OCI-LY1 (cell line): ENCODE measurements around the gene EML6.

Experiments
- H2AFZ ChIP-seq: fragments of 200-600 bp; sonication (generic), shearing (Covaris generic); 2 replicates; pipeline ENCODE4 v1.6.0; 2014; ENCODE audit warnings: antibody characterized with exemption, mild to moderate bottlenecking, low read length
- H3F3A ChIP-seq: fragments of 200-600 bp; sonication (generic), shearing (Covaris generic); 2 replicates; pipeline ENCODE4 v1.6.0; 2014; ENCODE audit warnings: mild to moderate bottlenecking, antibody characterized with exemption, low read length, moderate library complexity; ENCODE audit not compliant: insufficient read depth
- H3K27ac ChIP-seq: fragments of 200-600 bp; sonication (generic); 2 replicates; pipeline ENCODE4 v1.5.1; 2014; ENCODE audit warnings: low read length, mixed run types, mild to moderate bottlenecking, low read depth; ENCODE audit not compliant: poor library complexity, severe bottlenecking
- H3K27me3 ChIP-seq: fragments of 200-600 bp; sonication (generic); 2 replicates; pipeline ENCODE4 v1.6.0; 2014; ENCODE audit warnings: antibody characterized with exemption, mild to moderate bottlenecking, low read length, moderate library complexity; ENCODE audit not compliant: insufficient read depth
- H3K36me3 ChIP-seq: fragments of 200-600 bp; sonication (generic); 2 replicates; pipeline ENCODE4 v1.6.1; 2014; ENCODE audit warnings: mild to moderate bottlenecking, antibody characterized with exemption, low read length, moderate library complexity, mixed read lengths; ENCODE audit not compliant: insufficient read depth
- H3K4me1 ChIP-seq: fragments of 200-600 bp; sonication (generic); 2 replicates; pipeline ENCODE4 v1.5.1; 2014; ENCODE audit warnings: mild to moderate bottlenecking, low read length, moderate library complexity; ENCODE audit not compliant: insufficient read depth, severe bottlenecking
- H3K4me2 ChIP-seq: fragments of 200-600 bp; sonication (generic), shearing (Covaris generic); 2 replicates; pipeline ENCODE4 v1.6.1; 2014; ENCODE audit warnings: low read length
- H3K4me3 ChIP-seq: fragments of 200-600 bp; sonication (generic); 2 replicates; pipeline ENCODE4 v1.5.1; 2014; ENCODE audit warnings: low read length, low read depth, mild to moderate bottlenecking, mixed read lengths; ENCODE audit not compliant: poor library complexity, severe bottlenecking
- H3K79me2 ChIP-seq: fragments of 200-600 bp; shearing (Covaris generic); 2 replicates; pipeline ENCODE4 v1.6.1; 2016; ENCODE audit warnings: mixed run types, low read length, mixed read lengths; ENCODE audit not compliant: insufficient read depth
- H3K9ac ChIP-seq: fragments of 200-600 bp; sonication (generic), shearing (Covaris generic); 2 replicates; pipeline ENCODE4 v1.6.1; 2014; ENCODE audit warnings: mild to moderate bottlenecking, low read length, mixed read lengths
- H3K9me2 ChIP-seq: fragments of 200-600 bp; sonication (generic), shearing (Covaris generic); 2 replicates; pipeline ENCODE4 v1.6.1; 2014; ENCODE audit warnings: low read depth, mild to moderate bottlenecking, low read length, mixed read lengths
- H3K9me3 ChIP-seq: fragments of 200-600 bp; shearing (Covaris generic); 2 replicates; pipeline ENCODE4 v1.6.1; 2014; ENCODE audit warnings: low read length, mixed read lengths
- H4K20me1 ChIP-seq: fragments of 200-600 bp; sonication (generic), shearing (Covaris generic); 2 replicates; pipeline ENCODE4 v1.6.0; 2016; ENCODE audit warnings: mild to moderate bottlenecking, low read length; ENCODE audit not compliant: insufficient read depth
- EZH2 ChIP-seq: fragments of 200-600 bp; sonication (generic), shearing (Covaris generic); IDR thresholded peaks from 2 replicates; pipeline ENCODE4 v1.8.0; 2017; ENCODE audit warnings: borderline replicate concordance, mixed run types, mild to moderate bottlenecking, antibody characterized with exemption, low read length, moderate library complexity, mixed read lengths
- TF ChIP-seq, protein P1 (sequence below): fragments of 200-600 bp; sonication (generic), shearing (Covaris generic); IDR thresholded peaks from 2 replicates; pipeline ENCODE4 v1.5.1; 2017; ENCODE audit warnings: mild to moderate bottlenecking, antibody characterized with exemption, low read length, moderate library complexity, mixed read lengths

EML6 gene

DNA sequence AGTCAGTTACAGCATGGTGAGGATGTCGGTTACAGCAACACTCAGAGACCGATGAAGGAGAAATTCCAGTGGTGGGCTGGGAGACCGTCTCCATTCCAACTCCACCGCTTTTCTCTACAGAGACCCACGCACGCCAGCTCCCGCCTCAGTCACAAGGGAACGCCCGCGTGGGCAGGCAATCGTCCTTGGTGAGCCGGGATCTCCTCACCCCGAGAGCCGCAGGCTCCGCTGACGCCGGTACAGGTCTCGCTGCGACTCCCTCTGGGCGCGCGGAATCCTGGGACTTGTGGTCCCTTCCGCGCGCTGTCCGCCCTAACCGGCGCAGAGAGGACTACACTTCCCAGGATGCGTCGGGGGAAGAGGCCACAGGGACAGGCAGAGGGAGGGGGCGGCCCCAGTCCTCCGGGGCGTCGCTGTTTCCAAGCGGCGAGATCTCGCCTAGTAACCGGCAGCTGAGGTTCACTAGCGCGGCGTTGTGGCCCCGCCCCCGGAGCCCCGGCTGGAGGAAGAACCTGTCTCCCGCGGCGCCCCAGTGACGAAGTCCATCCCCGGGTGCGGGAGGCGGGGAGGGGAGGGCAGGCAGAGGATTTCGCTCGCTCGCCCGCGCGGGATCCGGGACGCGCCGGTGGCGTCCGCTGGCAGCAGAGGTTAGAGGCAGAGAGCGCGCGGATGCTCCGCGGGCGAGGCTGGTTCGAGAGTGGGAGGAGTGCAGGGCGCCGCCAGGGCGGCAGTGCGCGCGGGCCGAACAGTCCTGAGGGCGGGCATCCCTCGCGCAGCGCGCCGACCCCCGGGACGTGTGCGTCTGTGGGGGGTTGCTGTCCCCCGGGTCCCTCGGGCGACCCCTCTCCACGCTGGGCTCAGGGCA lies at the start of gene EML6:
Gene EML6, plus strand, starts transcription at position 532 of the 865 bp plus-strand sequence. CDS start 1,400 bp downstream, outside the sequence.
- Histone ChIP-seq H3K9ac (peak within 1 kb of the TSS; percentile 86), H3K9me2 (no peaks in the 10 kb centered on the region), H3K9me3 (no peaks in the 10 kb centered on the region), H3K4me2 (peak within 1 kb of the TSS; percentile 96), H3K27me3 (no peaks in the 10 kb centered on the region), H4K20me1 (no peaks in the 10 kb centered on the region), H3F3A (0 out of 2 replicates have a peak, but pooled peaks cover 7% of the 10 kb centered on the region), H2AFZ (peak within 1 kb of the TSS; percentile 42; the same call in 1 of the 2 replicates), H3K79me2 (peaks cover 10% of the 10 kb centered on the region; the same call in 1 of the 2 replicates), H3K4me3 (peak within 1 kb of the TSS; percentile 80), H3K27ac (peak within 1 kb of the TSS; percentile 37), H3K4me1 (peaks cover 40% of the 10 kb centered on the region), H3K36me3 (no peaks in the 10 kb centered on the region)
- TF ChIP-seq EZH2 = no peak
- TF ChIP-seq, protein P1, sequence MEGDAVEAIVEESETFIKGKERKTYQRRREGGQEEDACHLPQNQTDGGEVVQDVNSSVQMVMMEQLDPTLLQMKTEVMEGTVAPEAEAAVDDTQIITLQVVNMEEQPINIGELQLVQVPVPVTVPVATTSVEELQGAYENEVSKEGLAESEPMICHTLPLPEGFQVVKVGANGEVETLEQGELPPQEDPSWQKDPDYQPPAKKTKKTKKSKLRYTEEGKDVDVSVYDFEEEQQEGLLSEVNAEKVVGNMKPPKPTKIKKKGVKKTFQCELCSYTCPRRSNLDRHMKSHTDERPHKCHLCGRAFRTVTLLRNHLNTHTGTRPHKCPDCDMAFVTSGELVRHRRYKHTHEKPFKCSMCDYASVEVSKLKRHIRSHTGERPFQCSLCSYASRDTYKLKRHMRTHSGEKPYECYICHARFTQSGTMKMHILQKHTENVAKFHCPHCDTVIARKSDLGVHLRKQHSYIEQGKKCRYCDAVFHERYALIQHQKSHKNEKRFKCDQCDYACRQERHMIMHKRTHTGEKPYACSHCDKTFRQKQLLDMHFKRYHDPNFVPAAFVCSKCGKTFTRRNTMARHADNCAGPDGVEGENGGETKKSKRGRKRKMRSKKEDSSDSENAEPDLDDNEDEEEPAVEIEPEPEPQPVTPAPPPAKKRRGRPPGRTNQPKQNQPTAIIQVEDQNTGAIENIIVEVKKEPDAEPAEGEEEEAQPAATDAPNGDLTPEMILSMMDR = peak; percentile 51

DNA sequence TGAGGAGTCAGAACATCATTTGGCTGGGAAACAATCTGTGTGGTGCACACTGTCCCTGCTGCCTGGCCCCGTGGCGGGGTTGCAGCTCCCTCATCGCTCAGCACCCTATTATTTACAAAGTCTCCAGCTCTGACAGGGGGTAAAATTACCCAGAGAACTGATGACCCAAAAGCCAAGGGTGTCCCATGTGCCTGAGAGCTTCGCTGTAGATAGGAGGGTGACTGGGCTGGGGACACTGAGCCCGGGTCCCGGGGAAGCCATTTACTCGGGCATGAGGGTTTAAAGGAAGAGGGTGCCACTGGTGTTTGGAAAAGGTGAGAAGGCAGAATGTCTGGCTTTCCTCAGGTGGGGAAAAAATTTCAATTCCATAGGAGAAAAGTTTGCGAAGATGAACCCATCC lies 48.2 kb upstream of the EML6 start:
- TF ChIP-seq EZH2 = no peak
- TF ChIP-seq, protein P1 = no peak
- Histone ChIP-seq H3K27ac (no peak overlapping the region), H3K79me2 (no peaks in the 10 kb centered on the region), H3K36me3 (no peaks in the 10 kb centered on the region), H3K4me3 (no peak overlapping the region), H3K9ac (no peak overlapping the region), H3K4me2 (no peak overlapping the region), H3K27me3 (no peaks in the 10 kb centered on the region), H3K4me1 (peaks cover 41% of the 10 kb centered on the region), H3K9me2 (no peaks in the 10 kb centered on the region), H4K20me1 (no peaks in the 10 kb centered on the region), H2AFZ (no peak overlapping the region), H3K9me3 (no peaks in the 10 kb centered on the region), H3F3A (no peaks in the 10 kb centered on the region)

DNA sequence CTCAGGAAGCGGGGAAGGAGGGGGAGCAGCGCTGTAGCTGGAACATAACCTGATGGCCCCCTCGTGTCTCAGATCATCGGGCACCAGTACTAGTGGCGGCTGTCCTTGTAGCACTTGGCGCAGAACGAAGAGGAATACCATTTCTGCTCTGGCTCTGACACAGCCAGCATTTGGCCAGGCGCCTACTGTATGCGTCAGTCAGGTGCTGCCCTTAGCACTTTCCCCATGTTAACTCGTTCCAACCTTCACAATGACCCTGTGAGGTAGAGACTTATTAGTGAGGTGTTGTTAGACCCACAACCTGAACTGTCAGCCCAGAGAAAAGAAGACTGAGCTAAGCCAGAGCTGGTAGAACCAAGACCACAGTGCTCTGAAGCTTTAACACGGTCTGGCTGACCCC lies 47.7 kb upstream of the EML6 start:
- TF ChIP-seq EZH2 = no peak
- TF ChIP-seq, protein P1 = no peak
- H3K9ac ChIP-seq = no peak overlapping the region
- H4K20me1 ChIP-seq = no peaks in the 10 kb centered on the region
- no peaks in the 10 kb centered on the region for H3K27me3 ChIP-seq
- no peak overlapping the region for H3K27ac ChIP-seq
- H3K9me2 ChIP-seq = no peaks in the 10 kb centered on the region
- H3K4me3 ChIP-seq = no peak overlapping the region
- H3F3A ChIP-seq = no peaks in the 10 kb centered on the region
- H3K36me3 ChIP-seq = no peaks in the 10 kb centered on the region
- H3K4me1 ChIP-seq = peaks cover 41% of the 10 kb centered on the region
- no peaks in the 10 kb centered on the region for H3K9me3 ChIP-seq
- H3K4me2 ChIP-seq = no peak overlapping the region
- no peak overlapping the region for H2AFZ ChIP-seq
- no peaks in the 10 kb centered on the region for H3K79me2 ChIP-seq
